B cell (primary cell): ENCODE data around the gene ZBTB16.

Source experiments
- EZH2 ChIP-seq: IDR thresholded peaks from 2 replicates; pipeline ENCODE4 v1.6.1; 2012; ENCODE audit warnings: borderline replicate concordance, low read depth, mild to moderate bottlenecking, moderate library complexity, low read length; ENCODE audit not compliant: insufficient read depth, poor library complexity, severe bottlenecking
- TF ChIP-seq, protein P1 (sequence below): fragments of 200-600 bp; IDR thresholded peaks from one replicate; pipeline ENCODE4 v1.8.0; 2022; ENCODE audit warnings: antibody characterized with exemption, mild to moderate bottlenecking

DNA sequence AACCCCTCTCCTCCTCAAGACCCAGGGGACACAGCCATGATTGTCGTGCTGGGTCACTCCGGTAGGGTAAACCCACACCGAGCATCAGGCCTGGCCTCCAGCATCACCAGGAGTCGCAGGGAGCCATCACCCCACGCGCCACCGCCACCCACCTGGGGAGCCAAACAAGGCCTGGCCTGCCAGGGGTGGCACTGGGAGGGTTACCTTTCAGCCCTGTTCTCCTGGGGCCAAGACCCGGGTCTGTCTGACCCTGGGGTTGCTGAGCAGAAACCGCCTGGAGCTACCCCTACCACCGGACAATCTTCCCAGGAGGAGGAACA lies 197.4 kb downstream of the ZBTB16 start:
- TF ChIP-seq, protein P1, sequence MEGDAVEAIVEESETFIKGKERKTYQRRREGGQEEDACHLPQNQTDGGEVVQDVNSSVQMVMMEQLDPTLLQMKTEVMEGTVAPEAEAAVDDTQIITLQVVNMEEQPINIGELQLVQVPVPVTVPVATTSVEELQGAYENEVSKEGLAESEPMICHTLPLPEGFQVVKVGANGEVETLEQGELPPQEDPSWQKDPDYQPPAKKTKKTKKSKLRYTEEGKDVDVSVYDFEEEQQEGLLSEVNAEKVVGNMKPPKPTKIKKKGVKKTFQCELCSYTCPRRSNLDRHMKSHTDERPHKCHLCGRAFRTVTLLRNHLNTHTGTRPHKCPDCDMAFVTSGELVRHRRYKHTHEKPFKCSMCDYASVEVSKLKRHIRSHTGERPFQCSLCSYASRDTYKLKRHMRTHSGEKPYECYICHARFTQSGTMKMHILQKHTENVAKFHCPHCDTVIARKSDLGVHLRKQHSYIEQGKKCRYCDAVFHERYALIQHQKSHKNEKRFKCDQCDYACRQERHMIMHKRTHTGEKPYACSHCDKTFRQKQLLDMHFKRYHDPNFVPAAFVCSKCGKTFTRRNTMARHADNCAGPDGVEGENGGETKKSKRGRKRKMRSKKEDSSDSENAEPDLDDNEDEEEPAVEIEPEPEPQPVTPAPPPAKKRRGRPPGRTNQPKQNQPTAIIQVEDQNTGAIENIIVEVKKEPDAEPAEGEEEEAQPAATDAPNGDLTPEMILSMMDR, result no peak
- no peak for TF ChIP-seq EZH2
